GM23248 (cell line): Measurements from ENCODE around the gene KCNT1. TPM values are rescaled to one million over a fixed set of nuclear protein-coding genes. Genes with fewer than 3 reads are reported as not detected.

Experiments
- DNase-seq: peaks from one replicate; pipeline ENCODE4 v3.0.0-alpha.2; 2015
- H2AFZ ChIP-seq: fragments of 200-600 bp; sonication (generic); 2 replicates; pipeline ENCODE4 v1.6.1; 2016; ENCODE audit warnings: antibody characterized with exemption
- H3F3A ChIP-seq: fragments of 200-600 bp; sonication (generic); 2 replicates; pipeline ENCODE4 v1.6.1; 2016; ENCODE audit warnings: mild to moderate bottlenecking, antibody characterized with exemption, mixed run types; ENCODE audit not compliant: insufficient read depth
- H3K27ac ChIP-seq: fragments of 200-600 bp; sonication (generic); 2 replicates; pipeline ENCODE4 v1.5.1; 2016; ENCODE audit warnings: mild to moderate bottlenecking
- H3K27me3 ChIP-seq: fragments of 200-600 bp; sonication (generic); replicated peaks from 2 replicates; pipeline ENCODE4 v1.6.1; 2016; ENCODE audit warnings: mild to moderate bottlenecking; ENCODE audit not compliant: insufficient read depth
- H3K36me3 ChIP-seq: fragments of 200-600 bp; sonication (generic); 2 replicates; pipeline ENCODE4 v1.6.1; 2016; ENCODE audit warnings: low read depth, mild to moderate bottlenecking
- H3K4me1 ChIP-seq: fragments of 200-600 bp; sonication (generic); 2 replicates; pipeline ENCODE4 v1.6.1; 2016; ENCODE audit warnings: mild to moderate bottlenecking; ENCODE audit not compliant: insufficient read depth
- H3K4me2 ChIP-seq: fragments of 200-600 bp; sonication (generic); one replicate; pipeline ENCODE4 v1.6.1; 2016; ENCODE audit warnings: mild to moderate bottlenecking; ENCODE audit not compliant: unreplicated experiment
- H3K4me3 ChIP-seq: fragments of 200-600 bp; sonication (generic); 2 replicates; pipeline ENCODE4 v1.5.1; 2016; ENCODE audit warnings: mild to moderate bottlenecking
- H3K79me2 ChIP-seq: fragments of 200-600 bp; sonication (generic); 2 replicates; pipeline ENCODE4 v1.6.1; 2016; ENCODE audit warnings: mild to moderate bottlenecking; ENCODE audit not compliant: insufficient read depth
- H3K9ac ChIP-seq: fragments of 200-600 bp; sonication (generic); 2 replicates; pipeline ENCODE4 v1.6.1; 2016; ENCODE audit warnings: mild to moderate bottlenecking
- H3K9me2 ChIP-seq: fragments of 200-600 bp; sonication (generic); 2 replicates; pipeline ENCODE4 v1.6.1; 2016; ENCODE audit warnings: mixed run types, mild to moderate bottlenecking, moderate library complexity; ENCODE audit not compliant: insufficient read depth
- H3K9me3 ChIP-seq: fragments of 200-600 bp; sonication (generic); one replicate; pipeline ENCODE4 v1.6.1; 2017; ENCODE audit warnings: low read depth
- H4K20me1 ChIP-seq: fragments of 200-600 bp; sonication (generic); 2 replicates; pipeline ENCODE4 v1.6.0; 2016; ENCODE audit not compliant: insufficient read depth
- EZH2 ChIP-seq: fragments of 200-600 bp; sonication (generic); IDR thresholded peaks from 2 replicates; pipeline ENCODE4 v1.6.1; 2018; ENCODE audit warnings: antibody characterized with exemption, mild to moderate bottlenecking; ENCODE audit not compliant: insufficient read depth, poor library complexity, severe bottlenecking
- EZH2phosphoT487 ChIP-seq: fragments of 200-600 bp; sonication (generic); IDR thresholded peaks from 2 replicates; pipeline ENCODE4 v1.6.1; 2018; ENCODE audit warnings: antibody characterized with exemption, moderate library complexity, mild to moderate bottlenecking, low read depth; ENCODE audit not compliant: insufficient read depth
- WGBS, 2 experiments: methylation state at CpG; one replicate each; pipeline ENCODE4 v1.1.6; 2015 to 2017; ENCODE audit warnings: low lambda C conversion rate in 2 of 2, low coverage in 1 of 2; ENCODE audit errors: missing lambda C conversion rate in 2 of 2; 5-methylcytosine and 5-hydroxymethylcytosine counted together
- in situ Hi-C: fragments of 300-500 bp; cut with MboI; formaldehyde crosslinking; loops from 2 replicates; pipeline ENCODE4 v1.15.0; 2020
- polyA plus RNA-seq: library from polyadenylated mRNA; unstranded; fragments of >200 nt; fragmentation: Nextera tagmentation; extraction: Ambion mirVana; gene quantifications from 2 replicates; pipeline ENCODE4 v1.2.1, GENCODE V29; 2016
- total RNA-seq: library from RNA; depleted of rRNA; stranded (reverse); fragments of >200 nt; shearing (Covaris generic); gene quantifications from 2 replicates; pipeline ENCODE4 v1.2.3, GENCODE V29; 2014

KCNT1 gene
- total and polyA plus RNA-seq, 2 experiments from 2014 or later = not detected

GRCh38 chr9:135724186-135724787 lies 22.3 kb downstream of the KCNT1 start:
- in situ Hi-C loops = no loop called here
- no peak overlapping the region for H3K27ac ChIP-seq
- peaks cover 22% of the 10 kb centered on the region for H3K27me3 ChIP-seq
- no peaks in the 10 kb centered on the region for H3K4me1 ChIP-seq
- H2AFZ ChIP-seq = no peak overlapping the region
- H3K9me3 ChIP-seq = no peaks in the 10 kb centered on the region
- no peak for DNase-seq
- TF ChIP-seq EZH2phosphoT487 (no peak), EZH2 (no peak)
- no peaks in the 10 kb centered on the region for H3K36me3 ChIP-seq
- no peak overlapping the region for H3K9ac ChIP-seq
- no peaks in the 10 kb centered on the region for H3K79me2 ChIP-seq
- H3F3A ChIP-seq = no peaks in the 10 kb centered on the region
- 35 to 55% methylated on average over 10 to 15 of the region's 16 CpGs for WGBS, 2 experiments
- H3K4me2 ChIP-seq = no peak overlapping the region
- no peak overlapping the region for H3K4me3 ChIP-seq
- H4K20me1 ChIP-seq = no peaks in the 10 kb centered on the region
- no peaks in the 10 kb centered on the region for H3K9me2 ChIP-seq

- in situ Hi-C loops = no loop called here
- Histone ChIP-seq H3K9me3 (no peaks in the 10 kb centered on the region), H4K20me1 (no peaks in the 10 kb centered on the region), H3K4me3 (no peak overlapping the region), H3K27ac (no peak overlapping the region), H3K4me1 (no peaks in the 10 kb centered on the region), H3K79me2 (no peaks in the 10 kb centered on the region), H2AFZ (no peak overlapping the region), H3K9ac (no peak overlapping the region), H3K4me2 (no peak overlapping the region), H3K27me3 (peaks cover 28% of the 10 kb centered on the region), H3F3A (no peaks in the 10 kb centered on the region), H3K9me2 (no peaks in the 10 kb centered on the region), H3K36me3 (no peaks in the 10 kb centered on the region)
- 49 to 51% methylated on average over 8 to 14 of the region's 16 CpGs for WGBS, 2 experiments
- no peak for DNase-seq
- TF ChIP-seq EZH2 = no peak
- TF ChIP-seq EZH2phosphoT487 = no peak
Observed at GRCh38 chr9:135726138-135726853, 24.3 kb downstream of the KCNT1 start.

- H3K27me3 ChIP-seq = peaks cover 28% of the 10 kb centered on the region
- no peak overlapping the region for H3K4me2 ChIP-seq
- H4K20me1 ChIP-seq = no peaks in the 10 kb centered on the region
- in situ Hi-C loops = no loop called here
- DNase-seq = no peak
- H3K27ac ChIP-seq = no peak overlapping the region
- no peaks in the 10 kb centered on the region for H3K79me2 ChIP-seq
- H3K9me2 ChIP-seq = no peaks in the 10 kb centered on the region
- WGBS, 2 experiments = 21 to 27% methylated on average over 11 of the region's 11 CpGs
- H3F3A ChIP-seq = no peaks in the 10 kb centered on the region
- TF ChIP-seq EZH2 = no peak
- no peak for TF ChIP-seq EZH2phosphoT487
- no peaks in the 10 kb centered on the region for H3K9me3 ChIP-seq
- H3K36me3 ChIP-seq = no peaks in the 10 kb centered on the region
- H3K4me3 ChIP-seq = no peak overlapping the region
- H3K9ac ChIP-seq = no peak overlapping the region
- H3K4me1 ChIP-seq = no peaks in the 10 kb centered on the region
- H2AFZ ChIP-seq = no peak overlapping the region
Observed at GRCh38 chr9:135727257-135727875, 25.4 kb downstream of the KCNT1 start.

GRCh38 chr9:135728436-135729110 lies 26.6 kb downstream of the KCNT1 start:
- Histone ChIP-seq H3K4me1 (no peaks in the 10 kb centered on the region), H3K79me2 (no peaks in the 10 kb centered on the region), H4K20me1 (no peaks in the 10 kb centered on the region), H3K4me2 (no peak overlapping the region), H3K27me3 (peaks cover 28% of the 10 kb centered on the region), H3K9me2 (no peaks in the 10 kb centered on the region), H2AFZ (no peak overlapping the region), H3K9me3 (no peaks in the 10 kb centered on the region), H3K9ac (no peak overlapping the region), H3K4me3 (no peak overlapping the region), H3F3A (no peaks in the 10 kb centered on the region), H3K27ac (no peak overlapping the region), H3K36me3 (no peaks in the 10 kb centered on the region)
- TF ChIP-seq EZH2 (no peak), EZH2phosphoT487 (no peak)
- 5% methylated on average over 14 to 18 of the region's 18 CpGs for WGBS, 2 experiments
- in situ Hi-C loops = no loop called here
- no peak for DNase-seq
